B cell (primary cell): ENCODE data around the gene USP7. TPM values are rescaled to one million over a fixed set of nuclear protein-coding genes. Genes with fewer than 3 reads are reported as not detected.

Experiments
- ATAC-seq: fragments of 200-7000 bp; cut with Tn5 transposase; one replicate; pipeline ENCODE4 v1.10.0; 2021; ENCODE audit warnings: low read depth, mild to moderate bottlenecking, moderate number of reproducible peaks, moderate library complexity
- CTCF ChIA-PET: fragments of 350-600 bp; sonication (Branson Sonifier 250); formaldehyde crosslinking; loops from one replicate; lab custom pipeline; 2021; ENCODE audit warnings: antibody characterized with exemption, inconsistent platforms; lab: Charles Lee
- POLR2A ChIA-PET: fragments of 350-600 bp; sonication (Branson Sonifier 250); formaldehyde crosslinking; loops from one replicate; lab custom pipeline; 2021; ENCODE audit warnings: antibody characterized with exemption; lab: Charles Lee
- DNase-seq: peaks from one replicate; pipeline ENCODE4 v3.0.0; 2013
- H2AFZ ChIP-seq: 2 replicates; pipeline ENCODE4 v1.6.1; 2012; ENCODE audit warnings: mild to moderate bottlenecking, low read depth, low read length; ENCODE audit not compliant: insufficient read depth, poor library complexity, severe bottlenecking
- H3K27ac ChIP-seq, 2 donors: 1 replicate in 1 of 2; 2 replicates in 1 of 2; pipeline ENCODE4 v1.5.1; 2012 to 2013; ENCODE audit warnings: low read length in 2 of 2, mild to moderate bottlenecking in 2 of 2, moderate library complexity in 1 of 2
- H3K27me3 ChIP-seq, 4 experiments: fragments of 200-600 bp in 1 of 4; sonication (generic) in 1 of 4; replicated peaks in 1 of 4; 1 replicate in 2 of 4; 2 replicates in 2 of 4; pipeline versions ENCODE4 v1.6.1 to v1.7.0; 2013 to 2016; ENCODE audit warnings: low read length in 3 of 4, mild to moderate bottlenecking in 2 of 4, mixed read lengths in 1 of 4, moderate library complexity in 1 of 4; ENCODE audit not compliant: insufficient read depth in 4 of 4, control insufficient read depth in 3 of 4; ENCODE audit errors: control extremely low read depth in 1 of 4
- H3K36me3 ChIP-seq, 2 experiments: replicated peaks in 1 of 2; 1 replicate in 1 of 2; 2 replicates in 1 of 2; pipeline versions ENCODE4 v1.6.1 to v1.7.1; 2013; ENCODE audit warnings: low read length in 1 of 2; ENCODE audit not compliant: insufficient read depth in 2 of 2, control insufficient read depth in 1 of 2; ENCODE audit errors: control extremely low read depth in 1 of 2, extremely low read depth in 1 of 2
- H3K4me1 ChIP-seq, 2 donors: fragments of 200-600 bp in 1 of 2; sonication (generic) in 1 of 2; 1 replicate in 1 of 2; 2 replicates in 1 of 2; pipeline versions ENCODE4 v1.5.1 to v1.6.1; 2013 to 2017; ENCODE audit warnings: low read length in 2 of 2; ENCODE audit not compliant: control insufficient read depth in 2 of 2, insufficient read depth in 2 of 2
- H3K4me2 ChIP-seq: replicated peaks from 2 replicates; pipeline ENCODE3; 2012; ENCODE audit warnings: mild to moderate bottlenecking, low read depth, low read length; ENCODE audit not compliant: poor library complexity, severe bottlenecking
- H3K4me3 ChIP-seq, 5 experiments: fragments of 200-600 bp in 1 of 5; sonication (generic) in 1 of 5; 1 replicate in 3 of 5; 2 replicates in 2 of 5; pipeline versions ENCODE4 v1.5.1 to v1.7.0; 2011 to 2016; ENCODE audit warnings: low read length in 4 of 5, mild to moderate bottlenecking in 4 of 5, low read depth in 2 of 5, control low read depth in 1 of 5, moderate library complexity in 1 of 5; ENCODE audit not compliant: insufficient read depth in 1 of 5; ENCODE audit errors: control extremely low read depth in 1 of 5, extremely low read depth in 1 of 5
- H3K79me2 ChIP-seq: fragments of 200-600 bp; sonication (generic); one replicate; pipeline ENCODE4 v1.6.0; 2016; ENCODE audit warnings: low read length; ENCODE audit not compliant: control insufficient read depth, insufficient read depth
- H3K9ac ChIP-seq: fragments of 200-600 bp; sonication (generic); 2 replicates; pipeline ENCODE4 v1.6.1; 2017; ENCODE audit warnings: mild to moderate bottlenecking, low read length, moderate library complexity
- H3K9me3 ChIP-seq, 3 donors: one replicate each; pipeline versions ENCODE4 v1.6.1 to v1.7.1; 2013; ENCODE audit warnings: low read length in 2 of 3; ENCODE audit not compliant: control insufficient read depth in 2 of 3, insufficient read depth in 1 of 3; ENCODE audit errors: control extremely low read depth in 1 of 3
- H4K20me1 ChIP-seq: 2 replicates; pipeline ENCODE4 v1.6.0; 2012; ENCODE audit warnings: mild to moderate bottlenecking, low read length; ENCODE audit not compliant: insufficient read depth, control insufficient read depth, poor library complexity, severe bottlenecking
- H3K27ac Mint-ChIP-seq: one replicate; pipeline ENCODE4 v1.8.0; 2021; ENCODE audit warnings: mixed read lengths
- H3K27me3 Mint-ChIP-seq: one replicate; pipeline ENCODE4 v1.8.0; 2021; ENCODE audit warnings: mixed read lengths
- H3K4me1 Mint-ChIP-seq: one replicate; pipeline ENCODE4 v1.8.0; 2021; ENCODE audit warnings: mixed read lengths
- H3K4me3 Mint-ChIP-seq: one replicate; pipeline ENCODE4 v1.8.0; 2021; ENCODE audit warnings: mixed read lengths
- H3K9me3 Mint-ChIP-seq: one replicate; pipeline ENCODE4 v1.8.0; 2022; ENCODE audit warnings: mixed read lengths; ENCODE audit not compliant: insufficient read depth
- EZH2 ChIP-seq: IDR thresholded peaks from 2 replicates; pipeline ENCODE4 v1.6.1; 2012; ENCODE audit warnings: borderline replicate concordance, low read depth, mild to moderate bottlenecking, moderate library complexity, low read length; ENCODE audit not compliant: insufficient read depth, poor library complexity, severe bottlenecking
- WGBS: methylation state at CpG from one replicate; pipeline ENCODE4 v1.1.5; 2013; ENCODE audit warnings: missing lambda C conversion rate; ENCODE audit not compliant: insufficient coverage; 5-methylcytosine and 5-hydroxymethylcytosine counted together
- intact Hi-C: fragments of 100-400 bp; cut with micrococcal nuclease; formaldehyde crosslinking; loops from one replicate; pipeline ENCODE4 v1.10.0; 2022
- polyA plus RNA-seq: library from polyadenylated mRNA; depleted of rRNA; stranded (reverse); fragments of >200 nt; gene quantifications from 2 replicates; pipeline ENCODE4 v1.2.3, GENCODE V29; 2012
- total RNA-seq, 2 donors: library from RNA; stranded (reverse); fragments of 120-200 nt in 1 of 2; gene quantifications; 1 replicate in 1 of 2; 2 replicates in 1 of 2; pipeline versions ENCODE4 v1.2.3 to v1.2.4, GENCODE V29; 2013 to 2022
- TF ChIP-seq, protein P1 (sequence below): fragments of 200-600 bp; IDR thresholded peaks from one replicate; pipeline ENCODE4 v1.8.0; 2022; ENCODE audit warnings: antibody characterized with exemption, mild to moderate bottlenecking

Gene USP7
- total and polyA plus RNA-seq, 2 donors (not counting 1 experiment from before 2014, with no cell fraction given) = 27.4 to 223 TPM

GRCh38 chr16:8956265-8957062 lies 7.2 kb downstream of the USP7 start:
- H3K4me3 ChIP-seq = no peak overlapping the region
- H3K27ac ChIP-seq = no peak overlapping the region
- TF ChIP-seq EZH2 = no peak
- TF ChIP-seq, protein P1, sequence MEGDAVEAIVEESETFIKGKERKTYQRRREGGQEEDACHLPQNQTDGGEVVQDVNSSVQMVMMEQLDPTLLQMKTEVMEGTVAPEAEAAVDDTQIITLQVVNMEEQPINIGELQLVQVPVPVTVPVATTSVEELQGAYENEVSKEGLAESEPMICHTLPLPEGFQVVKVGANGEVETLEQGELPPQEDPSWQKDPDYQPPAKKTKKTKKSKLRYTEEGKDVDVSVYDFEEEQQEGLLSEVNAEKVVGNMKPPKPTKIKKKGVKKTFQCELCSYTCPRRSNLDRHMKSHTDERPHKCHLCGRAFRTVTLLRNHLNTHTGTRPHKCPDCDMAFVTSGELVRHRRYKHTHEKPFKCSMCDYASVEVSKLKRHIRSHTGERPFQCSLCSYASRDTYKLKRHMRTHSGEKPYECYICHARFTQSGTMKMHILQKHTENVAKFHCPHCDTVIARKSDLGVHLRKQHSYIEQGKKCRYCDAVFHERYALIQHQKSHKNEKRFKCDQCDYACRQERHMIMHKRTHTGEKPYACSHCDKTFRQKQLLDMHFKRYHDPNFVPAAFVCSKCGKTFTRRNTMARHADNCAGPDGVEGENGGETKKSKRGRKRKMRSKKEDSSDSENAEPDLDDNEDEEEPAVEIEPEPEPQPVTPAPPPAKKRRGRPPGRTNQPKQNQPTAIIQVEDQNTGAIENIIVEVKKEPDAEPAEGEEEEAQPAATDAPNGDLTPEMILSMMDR = no peak
- no peaks in the 10 kb centered on the region for H3K27me3 Mint-ChIP-seq
- H3K4me2 ChIP-seq = peak overlapping the region; percentile 70
- no peaks in the 10 kb centered on the region for H3K9me3 ChIP-seq
- H3K9ac ChIP-seq = no peak overlapping the region
- peaks cover 83% of the 10 kb centered on the region for H3K4me1 Mint-ChIP-seq
- no peaks in the 10 kb centered on the region for H3K36me3 ChIP-seq
- H3K27ac Mint-ChIP-seq = no peak overlapping the region
- intact Hi-C loops = loop anchor here (5.0 kb wide), 1 partner anchor 334 kb away; the partner anchor contains the start of gene METTL22
- peaks cover 82 to 91% of the 10 kb centered on the region in 2 donors for H3K4me1 ChIP-seq
- H4K20me1 ChIP-seq = peaks cover 97% of the 10 kb centered on the region
- WGBS = 96% methylated on average over 19 of the region's 21 CpGs
- no peak overlapping the region for H2AFZ ChIP-seq
- H3K4me3 Mint-ChIP-seq = no peak overlapping the region
- DNase-seq (no peak), ATAC-seq (no peak)
- peaks cover 96% of the 10 kb centered on the region for H3K79me2 ChIP-seq
- ChIA-PET CTCF (interaction anchor here (0.8 to 1.1 kb wide), 2 partner anchors 16 to 52 kb away, joined by 3 to 5 read pairs; no protein-coding TSS in a partner anchor), POLR2A (no interaction called here)
- H3K9me3 Mint-ChIP-seq = no peaks in the 10 kb centered on the region
- no peaks in the 10 kb centered on the region for H3K27me3 ChIP-seq

- no peaks in the 10 kb centered on the region for H3K27me3 Mint-ChIP-seq
- no peak overlapping the region for H2AFZ ChIP-seq
- peaks cover 97% of the 10 kb centered on the region for H4K20me1 ChIP-seq
- no peaks in the 10 kb centered on the region for H3K27me3 ChIP-seq
- ATAC-seq = no peak
- H3K27ac Mint-ChIP-seq = no peak overlapping the region
- H3K79me2 ChIP-seq = peaks cover 96% of the 10 kb centered on the region
- CTCF ChIA-PET = interaction anchor here (0.8 to 1.1 kb wide), 2 partner anchors 16 to 53 kb away, joined by 3 to 5 read pairs; no protein-coding TSS in a partner anchor
- DNase-seq = no peak
- no peak overlapping the region for H3K9ac ChIP-seq
- H3K4me3 ChIP-seq = no peak overlapping the region
- POLR2A ChIA-PET = interaction anchor here (0.7 kb wide), 1 partner anchor 8 kb away, joined by 5 read pairs; the partner anchor contains the start of gene USP7
- H3K9me3 ChIP-seq = no peaks in the 10 kb centered on the region
- intact Hi-C loops = loop anchor here (5.0 kb wide), 1 partner anchor 334 kb away; the partner anchor contains the start of gene METTL22
- peaks cover 83% of the 10 kb centered on the region for H3K4me1 Mint-ChIP-seq
- peaks cover 82 to 91% of the 10 kb centered on the region in 2 donors for H3K4me1 ChIP-seq
- peak overlapping the region; percentile 4 for H3K4me2 ChIP-seq
- TF ChIP-seq, protein P1 = no peak
- no peak for TF ChIP-seq EZH2
- H3K36me3 ChIP-seq = no peaks in the 10 kb centered on the region
- WGBS = 100% methylated on average over 2 of the region's 2 CpGs
- no peak overlapping the region for H3K4me3 Mint-ChIP-seq
- no peak overlapping the region for H3K27ac ChIP-seq
- no peaks in the 10 kb centered on the region for H3K9me3 Mint-ChIP-seq
These were observed 7.9 kb downstream of the USP7 start for GRCh38 chr16:8955828-8956227.
